SH-SY5Y (cell line): Measurements from ENCODE around the gene NAV3.

ENCODE experiments used
- GATA2 ChIP-seq: IDR thresholded peaks from 2 replicates; pipeline ENCODE4 v1.6.1; 2011; ENCODE audit warnings: mild to moderate bottlenecking, low read depth, low read length
- GATA3 ChIP-seq: IDR thresholded peaks from 2 replicates; pipeline ENCODE4 v1.6.1; 2011; ENCODE audit warnings: low read depth, mild to moderate bottlenecking, low read length, moderate library complexity

The NAV3 gene

GRCh38 chr12:77882709-77883108, 52.0 kb downstream of the NAV3 start:
- no peak for TF ChIP-seq GATA3
- no peak for TF ChIP-seq GATA2

- TF ChIP-seq GATA3 (no peak), GATA2 (no peak)
Observed at GRCh38 chr12:77888611-77889010, 57.9 kb downstream of the NAV3 start.

GRCh38 chr12:77891518-77892147, 60.9 kb downstream of the NAV3 start:
- no peak for TF ChIP-seq GATA3
- TF ChIP-seq GATA2, result no peak

- no peak for TF ChIP-seq GATA3
- no peak for TF ChIP-seq GATA2
Observed at GRCh38 chr12:77893918-77894317, 63.2 kb downstream of the NAV3 start.

- TF ChIP-seq GATA2 (no peak), GATA3 (no peak)
Observed at GRCh38 chr12:77894556-77894955, 63.9 kb downstream of the NAV3 start.

- TF ChIP-seq GATA3 (no peak), GATA2 (no peak)
Observed at GRCh38 chr12:77895699-77896098, 65.0 kb downstream of the NAV3 start.

GRCh38 chr12:77907936-77908335, 77.2 kb downstream of the NAV3 start:
- TF ChIP-seq GATA3 (no peak), GATA2 (no peak)

- TF ChIP-seq GATA3, result no peak
Observed at GRCh38 chr12:77914081-77914488, 83.4 kb downstream of the NAV3 start.

- TF ChIP-seq GATA3, result no peak
- TF ChIP-seq GATA2, result no peak
Observed at GRCh38 chr12:77915071-77915600, 84.4 kb downstream of the NAV3 start.

- no peak for TF ChIP-seq GATA2
- no peak for TF ChIP-seq GATA3
Observed at GRCh38 chr12:77916276-77916675, 85.6 kb downstream of the NAV3 start.

GRCh38 chr12:77918046-77918445, 87.4 kb downstream of the NAV3 start:
- TF ChIP-seq GATA3 (no peak), GATA2 (no peak)

GRCh38 chr12:77919450-77919849, 88.8 kb downstream of the NAV3 start:
- no peak for TF ChIP-seq GATA3
- TF ChIP-seq GATA2, result no peak

- TF ChIP-seq GATA3 (no peak), GATA2 (no peak)
Observed at GRCh38 chr12:77923882-77924281, 93.2 kb downstream of the NAV3 start.

GRCh38 chr12:77924703-77925102, 94.0 kb downstream of the NAV3 start:
- no peak; the same call in 1 of the 2 replicates for TF ChIP-seq GATA2
- no peak for TF ChIP-seq GATA3

GRCh38 chr12:77925536-77926108, 94.9 kb downstream of the NAV3 start:
- no peak for TF ChIP-seq GATA2
- no peak for TF ChIP-seq GATA3
